Natural killer cell (primary cell): ENCODE results near the gene BACH2. TPM values are rescaled to one million over a fixed set of nuclear protein-coding genes. Genes with fewer than 3 reads are reported as not detected.

Experiments used
- ATAC-seq, 3 donors: fragments of 150-1000 bp in 2 of 3; fragments of 200-7000 bp in 1 of 3; cut with Tn5 transposase; 1 replicate in 1 of 3; 2 replicates in 2 of 3; pipeline ENCODE4 v1.10.0; 2021; ENCODE audit warnings: mild to moderate bottlenecking in 2 of 3, moderate library complexity in 2 of 3
- DNase-seq, 2 donors: peaks; one replicate each; pipeline versions ENCODE4 v3.0.0 to v3.0.0-alpha.2; 2013 to 2021; ENCODE audit warnings: mixed read lengths in 1 of 2
- H3K27ac ChIP-seq: one replicate; pipeline ENCODE4 v1.5.1; 2013; ENCODE audit warnings: mild to moderate bottlenecking, low read length
- H3K27me3 ChIP-seq: one replicate; pipeline ENCODE4 v1.6.1; 2013; ENCODE audit warnings: low read length; ENCODE audit not compliant: control insufficient read depth, insufficient read depth
- H3K36me3 ChIP-seq: one replicate; pipeline ENCODE4 v1.6.1; 2013; ENCODE audit warnings: low read length; ENCODE audit not compliant: control insufficient read depth, insufficient read depth
- H3K4me1 ChIP-seq: one replicate; pipeline ENCODE4 v1.6.1; 2013; ENCODE audit warnings: low read length; ENCODE audit not compliant: control insufficient read depth, insufficient read depth
- H3K4me3 ChIP-seq: one replicate; pipeline ENCODE4 v1.5.1; 2013; ENCODE audit warnings: low read length
- H3K9me3 ChIP-seq: one replicate; pipeline ENCODE4 v1.6.1; 2013; ENCODE audit warnings: low read length; ENCODE audit not compliant: control insufficient read depth, insufficient read depth
- H3K27ac Mint-ChIP-seq, 2 donors: one replicate each; pipeline ENCODE4 v1.8.0; 2022; ENCODE audit warnings: mild to moderate bottlenecking in 2 of 2, mixed read lengths in 2 of 2, moderate library complexity in 1 of 2
- H3K27me3 Mint-ChIP-seq, 2 donors: one replicate each; pipeline ENCODE4 v1.8.0; 2022; ENCODE audit warnings: low read depth in 2 of 2, mixed read lengths in 2 of 2
- H3K36me3 Mint-ChIP-seq: one replicate; pipeline ENCODE4 v1.8.0; 2022; ENCODE audit warnings: mixed read lengths
- H3K4me1 Mint-ChIP-seq, 2 donors: one replicate each; pipeline ENCODE4 v1.8.0; 2022; ENCODE audit warnings: mixed read lengths in 2 of 2
- H3K4me3 Mint-ChIP-seq: one replicate; pipeline ENCODE4 v1.8.0; 2022; ENCODE audit warnings: mild to moderate bottlenecking, moderate library complexity, mixed read lengths
- H3K9me3 Mint-ChIP-seq, 2 donors: one replicate each; pipeline ENCODE4 v1.8.0; 2022; ENCODE audit warnings: mixed read lengths in 2 of 2
- CTCF ChIP-seq: fragments of 200-600 bp; IDR thresholded peaks from one replicate; pipeline ENCODE4 v1.8.0; 2022; ENCODE audit warnings: antibody characterized with exemption
- WGBS: methylation state at CpG from one replicate; pipeline ENCODE4 v1.1.7; 2013; ENCODE audit warnings: missing lambda C conversion rate; ENCODE audit not compliant: insufficient coverage; 5-methylcytosine and 5-hydroxymethylcytosine counted together
- intact Hi-C: fragments of 100-400 bp; cut with micrococcal nuclease; formaldehyde crosslinking; loops from one replicate; pipeline ENCODE4 v1.14.2; 2022
- total RNA-seq, 4 donors: library from RNA; stranded (reverse); fragments of 120-200 nt in 1 of 4; gene quantifications; one replicate each; pipeline versions ENCODE4 v1.2.3 to v1.2.4, GENCODE V29; 2013 to 2022

Gene BACH2
- total RNA-seq, 3 donors from 2014 or later (not counting 1 experiment from before 2014, with no cell fraction given) = 32.1 to 37.8 (median 32.7) TPM

- no peaks in the 10 kb centered on the region for H3K36me3 ChIP-seq
- H3K9me3 ChIP-seq = no peaks in the 10 kb centered on the region
- Mint-ChIP-seq H3K27me3 (no peaks in the 10 kb centered on the region), H3K27ac (peak overlapping the region in 1 of 2 donors; percentile 8), H3K4me1 (peaks cover 45 to 51% of the 10 kb centered on the region in 2 donors), H3K36me3 (no peaks in the 10 kb centered on the region), H3K4me3 (peak overlapping the region; percentile 4), H3K9me3 (no peaks in the 10 kb centered on the region)
- DNase-seq (no peak), ATAC-seq (peak in 2 of 3 donors; percentile 39 to 78)
- WGBS = 65% methylated on average over 7 of the region's 7 CpGs
- TF ChIP-seq CTCF = no peak
- no peak overlapping the region for H3K27ac ChIP-seq
- peaks cover 15% of the 10 kb centered on the region for H3K4me1 ChIP-seq
- H3K27me3 ChIP-seq = no peaks in the 10 kb centered on the region
- H3K4me3 ChIP-seq = no peak overlapping the region
- intact Hi-C loops = no loop called here
Observed at GRCh38 chr6:90028066-90028778, 268.4 kb downstream of the BACH2 start.

GRCh38 chr6:90026216-90026615 lies 270.4 kb downstream of the BACH2 start:
- Histone ChIP-seq H3K4me3 (no peak overlapping the region), H3K27ac (no peak overlapping the region), H3K36me3 (no peaks in the 10 kb centered on the region), H3K9me3 (no peaks in the 10 kb centered on the region), H3K4me1 (peaks cover 15% of the 10 kb centered on the region), H3K27me3 (no peaks in the 10 kb centered on the region)
- no peak for ATAC-seq
- peaks cover 51 to 55% of the 10 kb centered on the region in 2 donors for H3K4me1 Mint-ChIP-seq
- 93% methylated on average over 1 of the region's 1 CpG for WGBS
- no peak overlapping the region for H3K4me3 Mint-ChIP-seq
- peak overlapping the region in 1 of 2 donors; percentile 17 for H3K27ac Mint-ChIP-seq
- no peaks in the 10 kb centered on the region for H3K36me3 Mint-ChIP-seq
- DNase-seq = no peak
- intact Hi-C loops = no loop called here
- H3K27me3 Mint-ChIP-seq = no peaks in the 10 kb centered on the region
- TF ChIP-seq CTCF = no peak
- no peaks in the 10 kb centered on the region for H3K9me3 Mint-ChIP-seq

GRCh38 chr6:90025523-90026061 lies 271.1 kb downstream of the BACH2 start:
- Histone ChIP-seq H3K36me3 (no peaks in the 10 kb centered on the region), H3K4me3 (no peak overlapping the region), H3K27me3 (no peaks in the 10 kb centered on the region), H3K4me1 (peaks cover 15% of the 10 kb centered on the region), H3K9me3 (no peaks in the 10 kb centered on the region), H3K27ac (no peak overlapping the region)
- ATAC-seq = no peak
- Mint-ChIP-seq H3K9me3 (no peaks in the 10 kb centered on the region), H3K27ac (peak overlapping the region in 1 of 2 donors; percentile 17), H3K4me1 (peaks cover 51 to 55% of the 10 kb centered on the region in 2 donors), H3K36me3 (no peaks in the 10 kb centered on the region), H3K27me3 (no peaks in the 10 kb centered on the region), H3K4me3 (no peak overlapping the region)
- DNase-seq = peak in 1 of 2 donors; percentile 31
- intact Hi-C loops = no loop called here
- 86% methylated on average over 2 of the region's 5 CpGs for WGBS
- no peak for TF ChIP-seq CTCF
